Measurements from ENCODE around the gene COLEC11.

The COLEC11 gene

GRCh38 chr2:3565117-3565516 lies 29.8 kb upstream of the COLEC11 start:
- TF ChIP-seq, protein P1, sequence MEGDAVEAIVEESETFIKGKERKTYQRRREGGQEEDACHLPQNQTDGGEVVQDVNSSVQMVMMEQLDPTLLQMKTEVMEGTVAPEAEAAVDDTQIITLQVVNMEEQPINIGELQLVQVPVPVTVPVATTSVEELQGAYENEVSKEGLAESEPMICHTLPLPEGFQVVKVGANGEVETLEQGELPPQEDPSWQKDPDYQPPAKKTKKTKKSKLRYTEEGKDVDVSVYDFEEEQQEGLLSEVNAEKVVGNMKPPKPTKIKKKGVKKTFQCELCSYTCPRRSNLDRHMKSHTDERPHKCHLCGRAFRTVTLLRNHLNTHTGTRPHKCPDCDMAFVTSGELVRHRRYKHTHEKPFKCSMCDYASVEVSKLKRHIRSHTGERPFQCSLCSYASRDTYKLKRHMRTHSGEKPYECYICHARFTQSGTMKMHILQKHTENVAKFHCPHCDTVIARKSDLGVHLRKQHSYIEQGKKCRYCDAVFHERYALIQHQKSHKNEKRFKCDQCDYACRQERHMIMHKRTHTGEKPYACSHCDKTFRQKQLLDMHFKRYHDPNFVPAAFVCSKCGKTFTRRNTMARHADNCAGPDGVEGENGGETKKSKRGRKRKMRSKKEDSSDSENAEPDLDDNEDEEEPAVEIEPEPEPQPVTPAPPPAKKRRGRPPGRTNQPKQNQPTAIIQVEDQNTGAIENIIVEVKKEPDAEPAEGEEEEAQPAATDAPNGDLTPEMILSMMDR (IDR thresholded peaks at IDR 0.05), result no peak

DNA sequence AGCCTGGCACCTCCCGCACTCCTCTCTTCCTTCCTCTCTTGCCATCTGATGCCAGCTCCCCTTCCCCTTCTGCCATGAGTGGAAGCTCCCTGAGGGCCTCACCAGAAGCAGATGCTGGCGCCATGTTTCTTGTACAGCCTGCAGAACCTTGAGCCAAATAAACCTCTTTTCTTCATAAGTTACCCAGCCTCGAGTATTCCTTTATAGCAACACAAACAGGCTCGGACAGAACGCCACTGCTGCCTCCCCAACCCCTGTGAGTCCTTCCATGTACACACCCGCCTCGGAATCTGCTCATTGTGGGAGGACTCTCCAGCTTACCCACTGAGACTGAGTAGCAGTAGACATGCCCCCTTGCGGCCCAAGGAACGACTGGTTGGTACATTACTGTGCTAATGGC lies 28.1 kb upstream of the COLEC11 start:
- TF ChIP-seq, protein P1 (IDR thresholded peaks at IDR 0.05), result no peak

DNA sequence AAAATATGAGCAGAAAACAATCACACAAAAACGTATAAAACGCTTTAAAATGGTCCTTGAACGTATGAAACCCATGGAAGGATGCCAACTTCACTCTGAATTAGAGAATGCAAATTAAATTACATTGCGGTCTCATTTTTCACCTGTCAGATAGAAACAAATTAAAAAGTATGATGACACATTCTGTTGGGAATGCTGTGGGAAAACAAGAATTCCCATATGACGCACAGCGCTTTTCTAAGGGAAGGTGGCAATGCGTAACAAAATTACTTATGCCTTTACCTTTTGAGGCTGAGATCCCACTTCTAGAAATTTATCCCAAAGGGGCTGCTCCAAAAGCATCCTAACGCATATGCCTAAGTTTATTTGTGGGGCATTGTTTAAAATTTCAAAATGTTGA lies 23.6 kb upstream of the COLEC11 start:
- TF ChIP-seq, protein P1 (IDR thresholded peaks at IDR 0.05), result no peak

- TF ChIP-seq, protein P1 (IDR thresholded peaks at IDR 0.05), result no peak
These were observed 22.3 kb upstream of the COLEC11 start for GRCh38 chr2:3572620-3573019.

DNA sequence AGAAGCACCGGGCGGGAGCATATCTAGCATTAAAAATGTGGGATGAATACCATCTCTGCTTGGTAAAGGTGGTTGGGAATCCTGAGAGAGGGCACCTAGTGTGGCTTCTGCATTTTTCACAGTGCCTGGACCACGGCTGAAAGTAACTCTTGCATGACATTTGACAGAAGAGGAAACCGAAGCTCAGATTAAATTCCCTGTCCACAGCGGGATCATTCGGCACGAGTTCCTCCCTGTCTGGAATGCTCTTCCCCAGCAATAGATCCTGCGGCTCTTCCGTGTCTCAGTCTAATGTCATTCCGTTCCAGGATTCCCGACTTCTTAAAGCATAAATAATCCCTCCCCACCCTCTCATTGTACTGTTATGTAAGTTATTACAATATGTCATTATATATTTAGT lies 20.8 kb upstream of the COLEC11 start:
- TF ChIP-seq, protein P1 (IDR thresholded peaks at IDR 0.05), result no peak

GRCh38 chr2:3575534-3576262 lies 19.2 kb upstream of the COLEC11 start:
- TF ChIP-seq, protein P1 (IDR thresholded peaks at IDR 0.05), result no peak

DNA sequence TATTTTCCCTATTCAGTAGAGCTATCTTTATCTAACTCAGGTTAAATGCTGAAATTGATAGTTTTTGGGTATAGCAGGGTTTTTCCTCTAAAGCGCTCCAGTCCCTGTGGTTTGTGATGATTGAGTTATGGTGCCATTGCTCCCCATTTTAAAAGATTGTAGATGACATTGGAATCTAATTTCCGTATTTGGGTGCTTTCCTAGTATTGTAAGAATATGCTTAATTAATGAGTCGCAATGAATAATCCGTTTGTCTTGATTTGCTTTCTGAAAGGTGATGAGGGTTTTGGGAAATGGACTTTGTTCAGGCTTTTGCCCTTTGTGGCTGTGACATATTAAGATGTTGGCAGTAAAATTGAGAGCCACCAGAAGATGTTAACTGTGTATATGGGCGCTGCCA lies 15.9 kb upstream of the COLEC11 start:
- TF ChIP-seq, protein P1 (IDR thresholded peaks at IDR 0.05), result no peak

DNA sequence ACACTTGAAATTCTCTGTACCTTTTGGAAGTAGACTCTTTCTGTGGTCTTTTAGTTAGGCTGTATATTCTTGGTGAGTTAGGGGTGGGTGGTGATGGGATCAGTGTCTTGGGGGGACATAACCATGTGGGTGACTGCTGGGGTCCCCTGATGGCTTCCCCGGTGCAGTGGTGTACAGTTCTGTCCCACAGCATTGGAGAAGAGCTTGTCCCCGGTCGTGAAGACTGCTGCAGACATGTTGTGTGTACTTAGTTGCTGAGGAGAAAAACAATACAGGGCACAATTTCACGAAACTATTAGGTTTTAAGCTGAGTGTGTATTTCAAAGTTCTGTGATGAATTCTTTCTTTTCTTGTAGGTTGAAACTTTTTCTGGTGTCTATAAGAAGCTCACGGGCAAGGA lies 14.5 kb upstream of the COLEC11 start:
- TF ChIP-seq, protein P1 (IDR thresholded peaks at IDR 0.05), result no peak

Measured in LNCAP (cell line).